Activated CD4-positive, alpha-beta T cell treated with anti-CD3 and anti-CD28 coated beads, Interleukin-2, amount 50 U/mL, for 4 hours (primary cell): Measurements from ENCODE around the gene PPIB.

ENCODE experiments used
- DNase-seq, 2 experiments: peaks; one replicate each; pipeline ENCODE4 v3.0.0-alpha.2; 2020

PPIB gene

DNA sequence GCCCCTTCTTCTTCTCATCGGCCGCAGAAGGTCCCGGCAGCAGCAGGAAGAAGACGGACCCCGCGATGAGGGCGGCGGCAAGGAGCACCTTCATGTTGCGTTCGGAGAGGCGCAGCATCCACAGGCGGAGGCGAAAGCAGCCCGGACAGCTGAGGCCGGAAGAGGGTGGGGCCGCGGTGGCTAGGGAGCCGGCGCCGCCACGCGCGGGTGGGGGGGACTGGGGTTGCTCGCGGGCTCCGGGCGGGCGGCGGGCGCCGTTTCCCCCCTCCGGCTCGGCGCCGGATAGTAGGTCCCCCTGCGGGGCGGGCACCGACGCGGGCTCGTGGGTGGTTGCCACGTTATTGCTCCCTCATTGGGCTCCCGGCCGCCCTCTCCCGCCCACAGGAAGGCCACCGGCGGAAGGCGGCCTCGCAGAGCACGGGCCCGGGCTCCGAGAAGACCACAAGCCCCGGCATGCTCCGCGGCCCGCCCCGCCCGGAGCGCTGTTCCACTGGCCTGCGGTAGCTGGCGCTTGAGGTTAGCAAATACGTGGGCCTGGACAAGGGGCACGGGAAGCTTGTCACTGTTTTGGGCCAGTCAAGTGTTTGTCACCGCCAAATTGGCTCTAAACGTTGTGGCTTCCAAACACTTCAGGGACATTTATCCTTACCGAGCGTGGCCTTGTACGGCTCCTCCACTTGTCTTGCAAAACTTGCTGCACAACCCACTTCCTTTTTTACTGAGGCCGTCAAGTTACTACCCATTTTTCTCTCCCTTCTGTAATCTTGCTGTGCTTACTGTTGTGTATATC is at the start of gene PPIB:
Gene PPIB, minus strand, starts transcription at position 154 of the 790 bp plus-strand sequence. Its CDS starts 36 bp downstream, at position 118.
- peak; percentile 93 to 97 for DNase-seq

DNA sequence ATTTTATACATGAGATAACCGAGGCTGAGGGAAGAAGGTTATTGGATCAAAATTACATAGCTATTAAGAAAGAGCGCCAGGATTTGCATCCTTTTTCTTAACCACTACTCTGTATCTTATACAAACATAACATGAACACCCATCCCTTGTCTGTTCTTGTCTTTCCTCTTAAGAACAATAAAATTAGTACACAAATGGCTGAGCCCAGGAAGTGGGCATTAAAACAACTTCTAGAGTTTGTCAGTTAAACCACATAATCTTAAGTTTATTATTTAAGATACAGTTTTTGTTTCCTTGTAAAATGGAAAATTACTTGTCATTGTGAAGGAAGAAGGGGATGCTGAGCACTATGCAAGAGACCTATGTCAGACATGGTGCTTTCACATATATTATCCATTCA is 48.9 kb upstream of the PPIB start:
- DNase-seq, result no peak

DNA sequence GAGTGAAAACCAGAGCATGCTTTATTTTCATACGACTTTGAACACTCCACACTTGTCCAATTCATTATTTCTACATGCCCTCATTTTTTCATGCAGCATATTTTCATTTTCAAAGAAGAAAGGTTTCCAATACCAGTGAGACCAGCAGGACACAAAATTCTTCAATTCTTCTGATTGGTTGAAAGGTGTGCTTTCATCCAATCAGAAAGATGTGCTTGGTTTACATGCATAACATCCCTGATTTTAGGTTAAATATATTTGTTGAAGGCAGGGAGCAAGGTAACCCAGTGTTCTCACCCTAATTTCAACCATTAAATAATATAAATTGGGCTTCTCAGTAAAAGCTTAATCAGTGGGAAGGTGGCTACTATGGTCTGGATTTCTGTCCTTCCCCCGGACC is 47.5 kb upstream of the PPIB start:
- no peak for DNase-seq

DNA sequence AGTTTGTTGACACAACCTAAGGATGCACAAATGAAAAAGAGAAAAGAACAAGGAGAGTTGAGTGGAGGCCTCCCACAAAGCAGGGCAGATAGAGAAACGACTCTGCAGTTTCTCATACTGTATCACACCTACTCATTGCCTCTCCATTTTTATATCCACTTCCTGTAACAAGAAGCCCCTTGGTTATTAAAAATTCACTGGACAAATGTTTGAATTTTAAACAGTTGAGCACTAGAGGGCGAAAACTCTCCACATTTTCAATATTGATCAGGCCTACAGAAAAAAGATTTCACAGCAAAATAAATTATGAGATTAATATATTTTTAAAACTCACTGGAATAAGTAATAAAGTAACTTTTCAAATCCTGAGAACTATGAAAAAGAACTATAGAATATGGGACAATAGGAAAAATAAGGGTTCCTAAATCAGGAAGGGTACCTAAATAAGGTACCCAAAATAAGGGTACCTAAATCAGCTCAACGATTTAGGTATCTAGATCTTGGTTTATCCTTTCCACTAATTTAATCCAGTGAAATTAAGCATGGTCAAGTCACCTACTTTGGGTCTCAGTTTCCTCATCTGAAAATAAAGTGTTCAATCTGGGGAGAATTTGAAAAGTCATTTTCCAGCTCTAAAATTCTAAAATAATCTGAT is 47.0 kb upstream of the PPIB start:
- DNase-seq, result no peak

DNA sequence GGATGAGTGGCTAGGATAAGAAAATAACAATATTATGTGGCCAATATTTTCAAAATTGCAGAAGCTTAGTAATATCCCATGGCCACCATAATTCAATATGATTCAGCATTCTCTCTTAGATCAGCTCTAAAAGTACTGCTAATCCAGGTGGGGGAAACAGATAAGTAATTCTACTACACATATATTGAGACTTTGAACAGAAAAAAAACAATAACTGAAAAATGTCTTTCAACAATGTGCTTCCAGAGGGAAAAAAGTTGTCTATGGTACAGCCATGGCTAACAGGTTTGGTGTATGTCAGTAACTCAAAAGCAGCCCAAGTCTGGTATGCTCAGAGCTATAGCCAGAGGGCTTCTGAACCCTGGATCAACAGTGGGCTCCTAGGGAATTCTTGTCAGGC is 42.4 kb upstream of the PPIB start:
- no peak for DNase-seq

DNA sequence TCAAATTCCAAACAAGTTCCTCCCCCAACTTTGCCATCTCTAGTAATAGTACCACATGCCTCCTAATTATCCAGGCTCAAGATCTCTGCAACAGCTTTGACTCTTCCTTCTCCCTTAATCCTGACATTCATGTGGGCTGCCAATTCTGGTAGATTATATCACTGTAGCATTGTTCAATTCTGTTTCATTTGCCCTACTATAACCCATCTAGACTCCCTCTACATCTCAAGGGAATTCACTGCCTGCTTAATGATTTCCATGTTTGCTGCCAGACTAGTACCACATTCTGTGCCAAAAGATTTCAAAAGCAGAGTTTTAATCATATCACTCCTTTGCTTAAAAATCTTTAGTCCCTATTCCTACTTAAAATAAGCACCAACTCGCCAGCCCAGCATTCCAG is 34.6 kb upstream of the PPIB start:
- DNase-seq, result no peak

DNA sequence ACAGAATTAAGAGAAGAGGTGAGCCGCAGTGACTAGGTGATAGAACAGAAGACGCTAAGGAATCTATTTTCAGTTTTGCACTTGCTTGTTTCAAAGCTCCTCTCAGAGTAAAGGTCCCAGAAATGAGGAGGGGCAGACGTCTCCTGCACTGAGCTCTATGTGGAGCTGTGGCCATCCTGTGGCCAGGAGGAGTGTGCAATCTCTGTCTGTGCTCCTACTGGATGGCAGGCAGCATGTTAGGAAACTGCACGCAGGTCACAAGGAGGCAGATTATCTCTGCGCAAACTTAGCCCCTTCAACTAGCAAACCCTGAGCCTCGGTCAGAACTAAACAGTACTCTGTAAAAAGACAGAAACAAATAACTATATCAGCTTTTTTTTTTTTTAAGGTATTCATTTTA is 31.1 kb upstream of the PPIB start:
- DNase-seq, result no peak

DNA sequence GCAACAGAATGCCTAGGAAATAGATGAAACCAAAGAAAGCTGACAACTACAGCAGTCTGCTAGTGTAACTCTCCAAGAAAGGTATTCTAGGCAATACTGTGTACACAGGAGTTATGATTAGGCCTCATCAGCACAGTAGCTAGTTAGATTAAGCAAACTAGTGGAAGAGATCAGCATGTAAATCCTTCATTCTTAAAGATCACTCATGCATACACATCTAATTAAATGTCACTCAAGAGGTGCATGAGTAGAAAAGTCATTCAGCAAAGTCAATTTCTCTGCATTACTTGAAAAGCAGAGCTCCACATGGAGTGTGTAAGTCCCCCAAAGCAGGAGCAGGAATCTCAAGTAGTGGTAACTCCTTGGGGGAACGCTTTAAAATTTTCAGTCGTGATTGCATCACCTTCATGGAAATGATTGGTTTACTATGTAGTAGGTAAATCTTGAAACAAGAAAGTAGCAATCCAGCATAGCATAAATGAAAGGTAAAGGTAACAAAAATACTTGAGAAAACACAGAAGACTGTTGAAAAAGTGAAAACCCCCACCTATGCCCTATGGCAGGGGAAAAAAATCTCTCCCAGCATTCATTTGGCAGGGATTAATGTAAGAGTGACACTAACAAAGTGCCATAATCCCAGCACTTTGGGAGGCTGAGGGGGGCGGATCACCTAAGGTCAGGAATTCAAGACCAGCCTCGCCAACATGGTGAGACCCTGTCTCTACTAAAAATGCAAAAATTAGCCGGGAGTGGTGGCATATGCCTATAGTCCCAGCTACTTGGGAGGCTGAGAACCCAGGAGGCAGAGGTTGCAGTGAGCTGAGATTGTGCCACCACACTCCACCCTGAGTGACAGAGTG is 29.4 kb upstream of the PPIB start:
- DNase-seq, result no peak

DNA sequence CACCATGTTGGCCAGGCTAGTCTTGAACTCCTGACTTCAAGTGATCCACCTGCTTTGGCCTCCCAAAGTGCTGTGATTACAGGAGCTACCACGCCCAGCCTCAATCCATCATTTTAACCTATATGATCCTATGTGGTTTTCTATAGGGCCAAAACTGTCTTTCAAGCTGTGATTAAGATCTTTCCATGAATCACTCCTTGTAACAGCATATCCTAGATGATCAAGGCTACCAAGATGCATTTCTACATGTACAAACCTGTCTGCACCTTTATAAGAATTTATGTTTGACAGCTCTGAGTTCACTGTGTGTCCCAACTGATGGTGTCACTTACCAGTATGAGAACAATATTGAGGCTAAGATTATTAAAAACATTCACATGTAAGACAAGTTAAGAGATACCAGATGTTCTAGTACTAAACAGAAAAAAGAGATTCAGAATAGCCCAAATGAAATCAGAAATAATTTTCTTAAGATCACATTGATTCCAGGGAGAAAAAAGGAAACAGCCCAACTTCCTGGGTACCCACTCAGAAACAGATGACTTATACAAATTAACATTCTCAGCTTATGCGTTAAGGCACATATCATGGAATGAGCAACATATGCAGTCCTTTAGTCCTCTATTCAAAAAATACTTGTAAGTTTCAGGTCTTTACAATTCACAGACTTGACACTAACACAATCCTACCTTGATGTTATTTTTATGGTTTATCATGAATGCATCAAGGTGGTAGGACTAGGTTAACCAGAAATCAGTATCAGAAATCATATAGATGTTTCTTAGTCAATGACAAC is 24.8 kb upstream of the PPIB start:
- no peak for DNase-seq

DNA sequence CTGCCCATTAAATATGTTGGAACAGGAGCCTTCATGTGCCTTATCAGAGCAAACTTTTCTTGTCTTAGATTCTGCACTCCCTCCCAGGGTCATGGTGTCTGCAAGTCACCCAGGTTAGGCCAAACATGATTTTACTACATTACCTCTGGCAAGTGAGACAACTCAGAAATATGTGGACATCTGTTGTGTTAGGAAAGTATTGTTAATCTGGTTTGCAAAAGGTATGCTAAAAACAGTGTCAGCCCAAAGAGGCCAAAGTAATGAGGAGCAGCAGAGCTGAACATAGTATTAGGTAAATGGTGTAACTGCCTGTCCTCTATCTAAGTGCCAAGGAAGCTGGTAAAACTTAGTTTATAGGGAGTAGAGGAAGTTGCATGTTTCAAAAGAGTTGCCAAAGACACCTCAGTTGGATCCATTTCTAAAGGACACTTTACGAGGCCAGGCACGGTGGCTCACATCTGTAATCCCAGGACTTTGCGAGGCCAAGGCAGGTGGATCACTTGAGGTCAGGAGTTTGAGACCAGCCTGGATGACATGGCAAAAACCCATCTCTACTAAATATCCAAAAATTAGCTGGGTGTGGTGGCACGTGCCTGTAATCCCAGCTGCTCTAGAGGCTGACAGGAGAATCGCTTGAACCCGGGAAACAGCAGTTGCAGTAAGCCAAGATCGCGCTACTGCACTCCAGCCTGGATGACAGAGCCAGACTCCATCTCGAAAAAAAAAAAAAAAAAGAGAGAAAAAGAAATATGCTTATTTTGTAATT is 22.5 kb upstream of the PPIB start:
- DNase-seq, result no peak

DNA sequence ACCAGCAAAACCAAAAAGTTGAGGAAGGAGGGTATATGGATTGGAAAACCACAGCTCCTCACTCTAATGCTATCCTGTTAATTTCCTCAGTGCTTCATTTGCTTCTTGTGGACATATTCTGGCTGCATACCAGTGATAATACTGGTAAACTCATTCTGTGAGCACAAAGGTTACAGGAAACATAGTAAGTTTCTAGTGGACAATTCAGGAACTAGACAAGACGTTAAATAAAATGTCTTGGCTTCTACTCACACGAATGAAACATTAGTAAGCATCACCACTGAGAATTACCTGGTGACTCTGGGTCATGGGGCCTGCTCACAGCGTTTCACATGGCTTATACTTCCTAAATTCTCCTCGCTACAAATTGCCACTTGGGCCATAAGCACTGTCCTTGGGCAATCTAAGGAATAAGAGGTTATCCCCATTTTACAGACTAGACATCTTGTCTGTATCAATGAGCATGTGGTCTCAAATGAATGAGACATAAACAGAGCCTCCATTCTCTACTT is 20.1 kb upstream of the PPIB start:
- DNase-seq, result no peak

DNA sequence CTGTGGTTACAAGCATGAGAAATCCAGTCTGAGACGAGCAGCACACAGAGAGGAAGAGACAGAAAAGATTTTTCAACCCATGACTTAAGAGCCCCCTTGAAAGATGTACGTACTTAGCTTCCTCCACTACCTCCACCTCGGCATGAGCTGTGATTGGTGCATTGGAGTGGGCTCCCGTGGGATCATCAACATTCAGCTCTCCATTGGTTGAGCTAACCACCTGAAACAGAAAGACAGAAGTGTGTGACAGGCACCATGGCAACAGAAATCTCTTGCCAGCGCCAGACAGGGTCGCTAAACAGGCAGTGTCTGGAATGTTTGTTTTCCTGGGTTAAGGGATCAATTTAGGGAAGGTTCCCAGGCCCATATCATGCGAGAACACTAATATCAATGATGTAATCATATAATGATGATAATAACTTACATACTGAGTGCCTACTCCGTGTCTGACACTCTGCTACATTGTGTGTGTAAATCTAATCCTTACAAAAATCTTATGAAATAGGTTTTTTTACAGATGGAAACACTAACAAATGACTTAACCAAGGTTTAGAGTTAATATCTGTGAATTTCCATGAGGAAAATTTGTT is 17.5 kb upstream of the PPIB start:
- no peak for DNase-seq

DNA sequence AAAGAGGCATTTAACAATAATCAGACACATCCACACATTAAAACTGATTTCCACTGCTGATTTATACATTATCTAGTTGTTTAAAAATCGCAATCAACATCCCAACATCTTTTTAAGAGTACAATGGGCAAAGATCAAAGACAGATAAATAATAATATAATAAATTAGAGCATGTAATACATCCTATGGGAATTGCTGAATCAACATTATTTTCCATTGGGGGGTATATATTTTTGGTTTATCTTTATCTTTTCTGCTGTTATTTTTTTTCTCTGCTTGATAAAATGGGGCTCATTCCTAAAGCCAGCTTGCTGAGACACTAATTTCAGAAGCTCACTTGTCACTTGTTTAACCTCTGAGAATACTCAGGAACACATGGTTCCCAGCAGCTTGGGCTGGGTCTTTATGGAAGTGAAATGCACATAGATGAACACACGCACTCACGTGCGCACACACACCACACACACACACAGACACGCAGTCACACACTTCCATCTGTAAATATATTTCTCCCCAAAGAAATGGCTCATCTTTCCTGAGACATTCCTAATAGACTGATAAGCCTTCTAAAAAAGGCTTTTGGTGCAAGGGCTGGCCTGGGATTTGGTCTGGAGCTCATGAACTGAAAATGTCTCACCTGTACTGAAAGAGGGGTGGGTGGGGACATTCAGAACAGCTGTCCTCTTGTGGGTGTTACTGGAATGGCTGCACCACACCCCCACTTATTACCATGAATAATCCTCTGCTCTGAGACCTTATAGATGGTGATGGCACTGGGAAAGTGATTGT is 3.5 kb upstream of the PPIB start:
- DNase-seq, result no peak

DNA sequence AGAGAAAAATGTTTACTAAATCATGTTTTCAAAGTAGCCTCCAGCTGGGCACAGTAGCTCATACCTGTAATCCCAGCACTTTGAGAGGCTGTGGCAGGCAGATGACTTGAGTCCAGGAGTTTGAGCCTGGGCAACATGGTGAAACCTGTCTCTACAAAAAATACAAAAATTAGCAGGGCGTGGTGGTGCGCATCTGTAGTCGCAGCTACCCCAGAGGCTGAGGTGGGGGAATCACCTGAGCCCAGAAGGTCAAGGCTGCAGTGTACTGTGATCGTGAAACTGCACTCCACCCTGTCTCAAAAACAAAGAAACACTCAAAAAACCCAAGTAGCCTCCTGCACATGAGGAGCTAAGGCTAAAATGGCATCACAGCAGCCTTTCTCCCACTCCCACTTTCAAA is 1.6 kb upstream of the PPIB start:
- DNase-seq, result no peak

DNA sequence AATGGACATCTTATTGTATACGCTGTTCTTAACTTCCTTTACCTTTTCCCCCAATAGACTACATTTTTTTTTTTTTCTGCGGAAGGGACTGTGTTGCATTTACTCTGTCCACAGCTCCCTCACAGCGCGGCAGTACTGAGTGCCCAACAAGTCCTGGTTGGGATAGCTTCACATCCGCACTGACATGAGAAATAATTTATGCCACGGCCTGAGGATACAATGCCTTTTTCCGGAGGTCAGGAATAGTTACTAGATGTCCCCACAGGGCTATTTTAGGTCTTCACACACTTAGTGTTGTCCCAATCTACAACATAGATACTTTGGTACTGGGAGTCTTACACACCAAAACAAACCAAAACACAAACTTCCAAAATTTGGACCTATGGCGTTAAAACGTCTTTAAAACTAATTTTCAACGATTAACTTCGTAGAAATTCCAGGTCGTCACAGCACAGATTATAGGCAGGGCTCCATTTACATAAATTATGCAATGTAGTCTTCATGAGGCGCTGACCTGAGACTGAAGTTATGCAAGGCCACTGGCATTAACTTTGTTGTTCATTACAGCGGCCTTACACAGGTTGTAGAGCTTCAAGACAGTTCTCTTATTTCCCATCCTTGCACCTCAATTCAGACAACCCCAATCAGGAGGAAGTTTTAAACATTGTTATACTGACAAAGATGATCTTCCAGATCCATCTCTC is 989 bp upstream of the PPIB start:
- DNase-seq, result no peak

DNA sequence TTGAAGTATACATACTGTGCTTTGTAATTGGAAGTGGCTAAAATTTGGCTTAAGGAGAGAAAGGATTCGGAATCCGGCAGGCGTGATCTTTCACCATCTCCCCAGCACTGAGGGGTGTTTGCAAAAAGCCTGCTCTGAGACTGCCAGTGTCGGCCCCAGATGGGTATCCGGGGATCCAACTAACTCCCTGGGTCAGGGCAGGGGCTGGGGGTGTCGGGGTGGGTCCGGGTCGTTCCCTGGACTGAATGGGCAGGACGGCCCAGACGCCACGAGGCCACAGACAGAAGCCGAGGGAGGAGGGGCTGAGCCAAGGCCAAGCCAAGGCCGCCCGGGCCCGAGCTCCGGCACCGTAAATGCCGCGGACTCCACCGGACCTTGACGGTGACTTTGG is 349 bp downstream of the PPIB start:
- DNase-seq, result peak in 1 of 2 experiments; percentile 10

DNA sequence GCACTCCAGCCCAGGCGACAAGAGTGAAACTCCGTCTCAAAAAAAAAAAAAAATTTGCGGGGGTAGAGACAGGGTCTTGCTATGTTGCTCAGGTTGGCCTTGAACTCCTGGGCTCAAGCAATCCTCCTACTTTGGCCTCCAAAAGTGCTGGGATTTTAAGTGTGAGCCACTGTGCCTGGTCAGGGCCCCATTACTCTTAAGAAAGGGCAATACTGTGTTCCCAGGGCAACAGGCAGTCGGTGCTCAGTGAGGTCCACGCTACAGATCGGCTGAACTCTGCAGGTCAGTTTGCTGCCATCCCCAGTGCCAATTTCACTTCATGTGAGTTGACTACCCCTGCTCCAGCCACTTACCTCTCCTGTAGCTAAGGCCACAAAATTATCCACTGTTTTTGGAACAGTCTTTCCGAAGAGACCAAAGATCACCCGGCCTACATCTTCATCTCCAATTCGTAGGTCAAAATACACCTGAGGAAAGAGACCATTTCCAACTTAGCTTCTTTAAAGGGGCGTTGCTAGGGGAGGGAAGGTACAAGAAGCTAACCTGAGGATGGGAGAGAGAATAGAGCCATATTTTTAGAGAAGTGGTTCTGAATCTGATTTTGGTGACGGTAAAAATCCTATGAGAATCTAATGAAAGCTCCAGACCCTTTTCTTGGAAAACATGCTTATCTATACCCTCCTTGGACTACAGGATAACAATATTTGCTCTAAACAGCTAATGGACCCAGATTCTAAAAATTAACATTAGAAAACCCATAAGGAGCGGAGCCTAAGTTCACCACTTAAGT is 939 bp downstream of the PPIB start:
- no peak for DNase-seq

DNA sequence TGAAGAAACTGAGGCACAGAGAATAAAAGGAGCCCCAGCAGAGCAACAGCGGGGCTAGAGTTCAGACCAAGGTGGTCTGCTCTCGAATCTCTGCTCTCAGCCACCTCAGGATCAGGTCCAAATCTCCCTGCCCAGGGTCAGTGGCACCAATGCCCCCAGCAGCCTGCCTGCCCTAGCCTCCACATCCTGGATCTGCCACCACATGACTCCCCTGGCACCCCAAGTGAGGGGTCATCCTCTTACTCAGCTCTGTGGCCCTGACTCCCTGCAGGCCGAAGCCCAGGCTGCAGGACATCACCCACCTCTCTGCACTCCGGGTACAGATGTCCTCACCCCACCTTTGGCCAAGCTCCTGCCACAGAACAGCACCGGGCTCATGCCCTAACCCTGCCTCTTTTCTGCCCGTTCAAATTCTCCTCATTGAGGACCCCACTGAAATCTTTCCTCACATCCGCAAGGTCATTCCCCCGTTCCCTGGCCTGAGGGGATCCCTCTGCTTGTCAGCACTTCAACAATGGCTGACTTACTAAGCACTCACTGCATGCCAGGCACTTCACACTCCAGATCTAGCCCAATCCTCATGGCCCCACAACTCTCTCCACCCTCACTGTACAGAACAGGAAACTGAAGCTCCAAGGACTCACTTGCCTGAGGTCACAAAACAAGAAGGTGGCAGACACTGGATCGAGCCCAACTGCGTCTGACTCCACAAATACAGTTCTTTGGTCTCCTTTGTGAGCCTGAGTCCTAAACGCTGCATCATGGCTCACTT is 4.3 kb downstream of the PPIB start:
- no peak for DNase-seq
